Heart left ventricle (tissue), 16 donors: ENCODE measurements around the gene SPNS2. TPM values are rescaled to one million over a fixed set of nuclear protein-coding genes. Genes with fewer than 3 reads are reported as not detected.

Source experiments
- ATAC-seq, 4 donors: fragments of 200-7000 bp; cut with Tn5 transposase; one replicate each; pipeline ENCODE4 v1.9.1; 2020 to 2022; ENCODE audit warnings: moderate library complexity in 4 of 4, mild to moderate bottlenecking in 3 of 4, moderate number of reproducible peaks in 1 of 4
- DNase-seq, 5 donors: peaks; one replicate each; pipeline ENCODE4 v3.0.0-alpha.2; 2020
- H3K27ac ChIP-seq, 12 donors: fragments of 200-600 bp; sonication (generic) in 4 of 12; one replicate each; pipeline versions ENCODE4 v1.5.0 to v1.8.0; 2016 to 2022; ENCODE audit warnings: mild to moderate bottlenecking in 2 of 12
- H3K27me3 ChIP-seq, 9 donors: fragments of 200-600 bp; sonication (generic) in 2 of 9; one replicate each; pipeline versions ENCODE4 v1.5.1 to v1.8.0; 2016 to 2022; ENCODE audit warnings: mild to moderate bottlenecking in 3 of 9
- H3K36me3 ChIP-seq, 9 donors: fragments of 200-600 bp; sonication (generic) in 2 of 9; one replicate each; pipeline versions ENCODE4 v1.5.0 to v1.8.0; 2018 to 2022; ENCODE audit warnings: mild to moderate bottlenecking in 2 of 9
- H3K4me1 ChIP-seq, 12 donors: fragments of 200-600 bp; sonication (generic) in 4 of 12; one replicate each; pipeline versions ENCODE4 v1.5.0 to v1.8.0; 2016 to 2022; ENCODE audit warnings: mild to moderate bottlenecking in 3 of 12
- H3K4me3 ChIP-seq, 12 donors: fragments of 200-600 bp; sonication (generic) in 4 of 12; one replicate each; pipeline versions ENCODE4 v1.5.0 to v1.8.0; 2017 to 2022; ENCODE audit warnings: mild to moderate bottlenecking in 9 of 12, moderate library complexity in 4 of 12
- H3K9me3 ChIP-seq, 12 donors: fragments of 200-600 bp; sonication (generic) in 4 of 12; one replicate each; pipeline versions ENCODE4 v1.5.0 to v1.8.0; 2016 to 2022; ENCODE audit warnings: mild to moderate bottlenecking in 1 of 12
- CTCF ChIP-seq, 12 donors: fragments of 200-600 bp; sonication (generic) in 4 of 12; IDR thresholded peaks; one replicate each; pipeline versions ENCODE4 v1.5.0 to v1.8.0; 2018 to 2022; ENCODE audit warnings: antibody characterized with exemption in 12 of 12, mild to moderate bottlenecking in 5 of 12
- POLR2A ChIP-seq, 2 donors: fragments of 450-650 bp; IDR thresholded peaks; one replicate each; pipeline ENCODE4 v1.6.1; 2017; ENCODE audit warnings: antibody characterized with exemption in 2 of 2, mild to moderate bottlenecking in 2 of 2, moderate library complexity in 2 of 2
- WGBS, 4 donors: extraction: QIAGEN DNeasy Blood & Tissue Kit in 2 of 4; methylation state at CpG; one replicate each; pipeline versions ENCODE4 v1.1.5 to v1.1.7; 2013 to 2018; 5-methylcytosine and 5-hydroxymethylcytosine counted together
- intact Hi-C, 10 donors: fragments of 100-400 bp; cut with DNase I; formaldehyde crosslinking; loops; one replicate each; pipeline versions ENCODE4 v1.11.1 to v1.14.2; 2022
- polyA plus RNA-seq, 2 donors: library from polyadenylated mRNA; stranded (reverse); fragments of 200-250 nt; gene quantifications; one replicate each; pipeline ENCODE4 v1.2.3, GENCODE V29; 2013
- total RNA-seq, 9 donors: library from RNA; depleted of rRNA in 2 of 9; stranded (reverse); fragments of >200 nt in 2 of 9; fragmentation: NEBNext Ultra II Directional in 3 of 9; extraction: Animal tissue kit (Norgen Biotek cat#: 25700) in 3 of 9; gene quantifications; one replicate each; pipeline versions ENCODE4 v1.1.0 to v1.2.4, GENCODE V29; 2016 to 2023
- donor health status: ischemic (EF 13 %, LVEDD 7.1; RV severe dilation, severe dysfunction).
- donor health status: healthy with polysubstance abuse.
- donor health status: DM: no; HTN: yes; CAD: no.
- donor health status: DM: no; HTN: no; CAD: no.
- donor health status: ischemic (EF 25% LVEDD 6.9; RV normal size, moderate dysfunction).
- donor health status: ischemic (EF 25% LVEDD 5.7; RV mildly dilated, moderate dysfunction).
- donor health status: healthy.
- donor health status: DM: yes; HTN: yes; CAD: no.
- donor health status: ischemic (EF 35%, LVEDD 5.7; RV mildly dilated, moderate dysfunction).
- donor health status: nonischemic (EF 11% LVEDD 7.7; RV severe dilation, severe dysfunction).
- donor health status: DM: yes; HTN: yes; CAD: no.
- donor health status: PGD.
- donor health status: ischemic (EF 29% LVEDD 5.4; RV normal size, mild dysfunction).
- donor health status: nonischemic (EF 23%, LVEDD 6.1; RV moderate dilation, normal function).

The SPNS2 gene
- total and polyA plus RNA-seq, 11 donors, result 6.4 to 22.0 (median 13.3) TPM

GRCh38 chr17:4490637-4491061 is 8.0 kb upstream of the SPNS2 start:
- no peak for DNase-seq
- H3K36me3 ChIP-seq, result no peaks in the 10 kb centered on the region
- H3K9me3 ChIP-seq, result no peaks in the 10 kb centered on the region
- H3K27me3 ChIP-seq, result no peaks in the 10 kb centered on the region
- no peak overlapping the region for H3K27ac ChIP-seq
- intact Hi-C loops, result loop anchor here in 2 of 10 donors (10.0 kb wide), 2 partner anchors 46 to 56 kb away; partner anchors contain the start of gene SPNS3 (in 1 of the 2)
- no peak for ATAC-seq
- WGBS, 4 donors, result 84 to 95% (median 89%) methylated on average over 7 of the region's 7 CpGs
- no peak overlapping the region for H3K4me3 ChIP-seq
- H3K4me1 ChIP-seq, result peaks cover 0 to 25% (median 2%) of the 10 kb centered on the region in 12 donors
- TF ChIP-seq POLR2A (IDR thresholded peaks at IDR 0.05), result no peak
- TF ChIP-seq CTCF (IDR thresholded peaks at IDR 0.05), result no peak

- intact Hi-C loops, result loop anchor here in 2 of 10 donors (10.0 kb wide), 2 partner anchors 48 to 58 kb away; partner anchors contain the start of gene SPNS3 (in 1 of the 2)
- peak in 1 of 4 donors; percentile 49 for ATAC-seq
- no peaks in the 10 kb centered on the region for H3K36me3 ChIP-seq
- peaks cover 0 to under 1% (median 0%) of the 10 kb centered on the region in 9 donors for H3K27me3 ChIP-seq
- no peaks in the 10 kb centered on the region for H3K9me3 ChIP-seq
- 54 to 60% (median 56%) methylated on average over 20 of the region's 20 CpGs for WGBS, 4 donors
- TF ChIP-seq POLR2A (IDR thresholded peaks at IDR 0.05), result no peak
- no peak for TF ChIP-seq CTCF (IDR thresholded peaks at IDR 0.05)
- H3K4me1 ChIP-seq, result peaks cover 0 to 13% (median under 1%) of the 10 kb centered on the region in 12 donors
- no peak overlapping the region for H3K4me3 ChIP-seq
- no peak for DNase-seq
- no peak overlapping the region for H3K27ac ChIP-seq
These were observed 5.7 kb upstream of the SPNS2 start for GRCh38 chr17:4492721-4493561.

- TF ChIP-seq POLR2A (IDR thresholded peaks at IDR 0.05), result no peak
- no peak for TF ChIP-seq CTCF (IDR thresholded peaks at IDR 0.05)
- peaks cover 0 to 39% (median 20%) of the 10 kb centered on the region in 12 donors for H3K4me1 ChIP-seq
- H3K4me3 ChIP-seq, result no peak overlapping the region
- DNase-seq (no peak), ATAC-seq (no peak)
- peaks cover 0 to 33% (median 0%) of the 10 kb centered on the region in 9 donors for H3K27me3 ChIP-seq
- no peaks in the 10 kb centered on the region for H3K36me3 ChIP-seq
- intact Hi-C loops, result loop anchor here in 3 of 10 donors (5.0 to 10.0 kb wide), 3 partner anchors 40 to 62 kb away; partner anchors contain the start of gene SPNS3 (in 1 of the 3)
- no peaks in the 10 kb centered on the region for H3K9me3 ChIP-seq
- no peak overlapping the region for H3K27ac ChIP-seq
- WGBS, 4 donors, result 75 to 78% (median 76%) methylated on average over 23 of the region's 23 CpGs
These were observed 1.4 kb upstream of the SPNS2 start for GRCh38 chr17:4497101-4497824.
